ENCODE results near the gene RPS13.
"Not testable (repeated sequence)": the region's sequence is repeated elsewhere in the genome, so short reads cannot be mapped to it uniquely, and the experiment has no call there.

RPS13 gene

GRCh38 chr11:17034027-17034426 is 43.4 kb downstream of the RPS13 start:
- not testable (repeated sequence) for DNase-seq

- DNase-seq: no peak
Observed at GRCh38 chr11:17026487-17027082, 50.9 kb downstream of the RPS13 start.

- no peak for DNase-seq
Observed at GRCh38 chr11:17024924-17025323, 52.5 kb downstream of the RPS13 start.

All from stimulated activated CD4-positive, alpha-beta T cell treated with anti-CD3 and anti-CD28 coated beads, Interleukin-2, amount 100 ng/mL, for 48 hours (primary cell).